Measurements from ENCODE around the gene ELMO1.

DNA sequence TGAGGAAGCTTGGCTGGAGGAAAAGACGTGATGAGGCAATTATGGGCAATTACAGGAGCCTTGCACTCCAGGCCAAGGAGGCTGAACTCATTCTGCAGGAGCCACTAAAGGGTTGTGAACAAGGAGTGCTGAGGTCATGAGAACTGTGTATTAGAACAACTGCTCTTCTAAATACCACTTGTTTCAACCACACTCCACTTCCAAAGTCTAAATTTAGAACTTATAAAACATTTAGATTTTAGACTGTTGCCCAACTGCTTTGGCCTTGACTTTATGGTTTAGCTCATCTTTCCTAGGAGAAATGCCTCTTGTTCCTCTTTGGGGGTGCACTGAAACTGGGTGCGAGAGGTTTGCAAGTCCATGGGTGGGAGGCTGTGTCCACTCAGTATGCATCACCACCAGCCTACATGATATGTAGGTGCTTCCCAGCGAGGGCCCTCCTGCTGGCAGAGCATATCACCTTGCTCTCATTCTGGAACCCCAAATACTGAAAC lies 524.7 kb downstream of the ELMO1 start:
- TF ChIP-seq EZH2 (IDR thresholded peaks at IDR 0.05) (no peak), YY1 (IDR thresholded peaks at IDR 0.05; ENCODE audit: extremely low read depth, insufficient replicate concordance, low read depth, low read length) (no peak), CEBPB (IDR thresholded peaks at IDR 0.05; ENCODE audit: low read depth) (no peak), EZH2phosphoT487 (IDR thresholded peaks at IDR 0.05; ENCODE audit: borderline replicate concordance) (no peak), POLR2A (IDR thresholded peaks at IDR 0.05; ENCODE audit: borderline replicate concordance, extremely low read depth, insufficient read depth, insufficient read length) (no peak), JUND (IDR thresholded peaks at IDR 0.05) (no peak), SIN3A (IDR thresholded peaks at IDR 0.05; ENCODE audit: low read depth) (no peak), EGR1 (IDR thresholded peaks at IDR 0.05; ENCODE audit: low read depth) (no peak), SRF (IDR thresholded peaks at IDR 0.05; ENCODE audit: low read depth) (no peak)
- TF ChIP-seq, protein P1, sequence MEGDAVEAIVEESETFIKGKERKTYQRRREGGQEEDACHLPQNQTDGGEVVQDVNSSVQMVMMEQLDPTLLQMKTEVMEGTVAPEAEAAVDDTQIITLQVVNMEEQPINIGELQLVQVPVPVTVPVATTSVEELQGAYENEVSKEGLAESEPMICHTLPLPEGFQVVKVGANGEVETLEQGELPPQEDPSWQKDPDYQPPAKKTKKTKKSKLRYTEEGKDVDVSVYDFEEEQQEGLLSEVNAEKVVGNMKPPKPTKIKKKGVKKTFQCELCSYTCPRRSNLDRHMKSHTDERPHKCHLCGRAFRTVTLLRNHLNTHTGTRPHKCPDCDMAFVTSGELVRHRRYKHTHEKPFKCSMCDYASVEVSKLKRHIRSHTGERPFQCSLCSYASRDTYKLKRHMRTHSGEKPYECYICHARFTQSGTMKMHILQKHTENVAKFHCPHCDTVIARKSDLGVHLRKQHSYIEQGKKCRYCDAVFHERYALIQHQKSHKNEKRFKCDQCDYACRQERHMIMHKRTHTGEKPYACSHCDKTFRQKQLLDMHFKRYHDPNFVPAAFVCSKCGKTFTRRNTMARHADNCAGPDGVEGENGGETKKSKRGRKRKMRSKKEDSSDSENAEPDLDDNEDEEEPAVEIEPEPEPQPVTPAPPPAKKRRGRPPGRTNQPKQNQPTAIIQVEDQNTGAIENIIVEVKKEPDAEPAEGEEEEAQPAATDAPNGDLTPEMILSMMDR (IDR thresholded peaks at IDR 0.05 in 2 of 3, conservative IDR thresholded peaks at IDR 0.05 in 1 of 3; ENCODE audit: borderline replicate concordance in 1 of 3, insufficient read depth in 1 of 3, low read depth in 2 of 3, low read length in 2 of 3) = no peak
